ENCODE measurements around the gene SLC25A13.
"Not testable (repeated sequence)": the region's sequence is repeated elsewhere in the genome, so short reads cannot be mapped to it uniquely, and the experiment has no call there.

The SLC25A13 gene, protein sequence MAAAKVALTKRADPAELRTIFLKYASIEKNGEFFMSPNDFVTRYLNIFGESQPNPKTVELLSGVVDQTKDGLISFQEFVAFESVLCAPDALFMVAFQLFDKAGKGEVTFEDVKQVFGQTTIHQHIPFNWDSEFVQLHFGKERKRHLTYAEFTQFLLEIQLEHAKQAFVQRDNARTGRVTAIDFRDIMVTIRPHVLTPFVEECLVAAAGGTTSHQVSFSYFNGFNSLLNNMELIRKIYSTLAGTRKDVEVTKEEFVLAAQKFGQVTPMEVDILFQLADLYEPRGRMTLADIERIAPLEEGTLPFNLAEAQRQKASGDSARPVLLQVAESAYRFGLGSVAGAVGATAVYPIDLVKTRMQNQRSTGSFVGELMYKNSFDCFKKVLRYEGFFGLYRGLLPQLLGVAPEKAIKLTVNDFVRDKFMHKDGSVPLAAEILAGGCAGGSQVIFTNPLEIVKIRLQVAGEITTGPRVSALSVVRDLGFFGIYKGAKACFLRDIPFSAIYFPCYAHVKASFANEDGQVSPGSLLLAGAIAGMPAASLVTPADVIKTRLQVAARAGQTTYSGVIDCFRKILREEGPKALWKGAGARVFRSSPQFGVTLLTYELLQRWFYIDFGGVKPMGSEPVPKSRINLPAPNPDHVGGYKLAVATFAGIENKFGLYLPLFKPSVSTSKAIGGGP

GRCh38 chr7:96321658-96322372 lies at the start of gene SLC25A13:
Gene SLC25A13 (minus strand): TSS chr7:96322098. CDS start chr7:96321956, 142 bp downstream.
- intact Hi-C loops (cut with DNase I) = no loop called here
- DNase-seq = peak; percentile 85 to 97 (median 93)

DNA sequence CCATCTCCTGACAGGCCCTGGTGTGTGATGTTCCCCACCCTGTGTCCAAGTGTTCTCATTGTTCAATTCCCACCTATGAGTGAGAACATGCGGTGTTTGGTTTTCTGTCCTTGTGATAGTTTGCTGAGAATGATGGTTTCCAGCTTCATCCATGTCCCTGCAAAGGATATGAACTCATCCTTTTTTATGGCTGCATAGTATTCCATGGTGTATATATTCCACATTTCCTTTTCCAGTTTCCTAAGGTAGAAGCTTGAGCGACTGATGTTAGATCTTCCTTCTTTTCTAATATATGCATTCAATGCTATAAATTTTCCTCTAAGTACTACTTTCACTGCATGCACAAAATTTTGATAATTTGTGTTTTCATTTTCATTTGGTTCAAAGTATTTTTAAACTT lies 44.0 kb upstream of the SLC25A13 start:
- DNase-seq; intact Hi-C loops (cut with DNase I): not testable (repeated sequence)

DNA sequence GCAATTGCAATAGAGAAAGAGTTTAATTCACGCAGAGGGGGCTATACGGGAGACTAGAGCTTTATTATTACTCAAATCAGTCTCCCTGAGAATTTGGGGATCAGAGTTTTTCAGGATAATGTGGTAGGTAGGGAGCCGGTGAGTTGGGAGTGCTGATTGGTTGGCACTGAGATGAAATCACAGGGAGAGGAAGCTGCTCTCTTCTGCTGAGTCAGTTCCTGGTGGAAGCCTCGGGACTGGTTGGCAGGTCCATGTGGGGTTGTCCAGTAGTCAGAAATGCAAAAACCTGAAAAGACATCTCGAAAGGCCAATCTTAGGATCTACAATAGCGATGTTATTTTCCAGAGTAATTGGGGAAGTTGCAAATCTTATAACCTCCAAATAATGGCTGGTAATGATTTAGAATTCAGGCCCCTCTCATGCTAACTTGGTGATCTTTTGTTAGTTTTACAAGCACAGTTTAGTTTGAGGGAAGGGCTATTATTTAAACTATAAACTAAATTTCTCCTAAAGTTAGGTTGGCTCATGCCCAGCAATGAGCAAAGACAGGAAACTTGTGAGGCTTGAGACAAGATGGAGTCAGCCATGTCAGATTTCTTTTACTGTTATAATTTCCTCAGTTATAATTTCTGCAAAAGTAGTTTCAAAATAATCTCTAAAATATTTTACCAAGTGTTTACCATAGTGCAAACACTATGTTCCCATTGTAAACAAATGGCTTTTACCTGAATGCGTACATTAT lies 39.4 kb upstream of the SLC25A13 start:
- no peak for DNase-seq

DNA sequence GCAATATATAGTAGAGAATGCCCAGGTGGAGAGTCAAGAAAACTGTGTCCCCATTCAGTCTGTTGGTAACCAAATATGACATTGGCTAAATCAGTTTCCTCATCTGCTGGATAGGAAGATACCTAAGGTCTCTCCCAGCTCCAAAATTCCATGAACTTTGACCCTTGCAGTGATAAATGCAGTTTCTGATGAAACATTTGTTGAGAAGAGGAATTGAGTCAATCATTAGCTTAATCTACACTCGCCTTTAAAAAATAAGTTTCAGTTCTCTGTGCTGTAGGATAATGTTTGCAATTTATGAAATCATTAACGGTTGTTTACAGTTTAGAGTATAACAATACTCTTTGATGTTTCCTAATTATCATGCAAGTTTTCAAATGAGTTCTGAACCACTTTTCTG lies 38.0 kb upstream of the SLC25A13 start:
- intact Hi-C loops (cut with DNase I) = no loop called here
- DNase-seq = no peak

More for the DNA sequence above, 39.4 kb upstream of the SLC25A13 start:
- intact Hi-C loops (cut with DNase I) = no loop called here

- not testable (repeated sequence) for DNase-seq
Observed at GRCh38 chr7:96358236-96358971, 36.5 kb upstream of the SLC25A13 start.

GRCh38 chr7:96355990-96356506 lies 34.1 kb upstream of the SLC25A13 start:
- DNase-seq = no peak
- intact Hi-C loops (cut with DNase I) = no loop called here

More at GRCh38 chr7:96358236-96358971, 36.5 kb upstream of the SLC25A13 start:
- intact Hi-C loops (cut with DNase I) = not testable (repeated sequence)

DNA sequence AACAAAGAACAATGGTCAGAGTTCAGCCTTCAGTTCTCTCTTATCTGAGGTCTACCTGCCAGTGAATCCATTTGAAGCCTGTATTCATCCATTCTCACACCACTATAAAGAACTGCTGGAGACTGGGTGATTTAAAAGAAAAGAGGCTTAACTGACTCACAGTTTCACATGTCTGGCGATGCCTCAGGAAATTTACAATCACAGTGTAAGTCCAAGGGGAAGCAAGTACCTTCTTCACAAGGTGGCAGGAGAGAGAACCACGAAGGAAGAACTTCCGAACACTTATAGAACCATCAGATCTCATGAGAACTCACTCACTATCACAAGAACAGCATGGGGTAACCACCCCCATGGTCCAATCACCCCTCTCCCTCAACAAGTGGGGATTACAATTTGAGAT lies 33.0 kb upstream of the SLC25A13 start:
- intact Hi-C loops (cut with DNase I) = no loop called here
- no peak for DNase-seq

GRCh38 chr7:96349572-96349971 lies 27.7 kb upstream of the SLC25A13 start:
- intact Hi-C loops (cut with DNase I) = no loop called here
- DNase-seq = no peak

GRCh38 chr7:96347471-96347870 lies 25.6 kb upstream of the SLC25A13 start:
- DNase-seq = no peak
- intact Hi-C loops (cut with DNase I) = no loop called here

- DNase-seq = no peak
- intact Hi-C loops (cut with DNase I) = no loop called here
Observed at GRCh38 chr7:96346293-96346953, 24.5 kb upstream of the SLC25A13 start.

DNA sequence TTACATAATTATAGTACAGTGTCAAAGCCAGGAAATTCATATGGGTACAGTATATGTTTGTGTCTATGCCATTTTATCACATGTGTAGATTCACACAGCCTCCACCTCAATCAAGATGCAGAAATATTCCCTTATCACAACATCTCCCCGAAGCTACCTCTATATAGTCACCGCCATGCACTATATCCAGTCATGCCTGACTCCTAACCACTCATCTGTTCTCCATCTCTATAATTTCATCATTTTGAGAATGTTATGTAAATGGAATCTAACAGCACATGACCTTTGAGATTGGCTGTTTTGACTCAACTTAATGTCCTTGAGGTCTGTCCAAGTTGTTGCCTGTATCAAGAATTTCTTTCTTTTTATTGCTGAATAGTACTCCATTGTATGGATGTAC lies 22.3 kb upstream of the SLC25A13 start:
- intact Hi-C loops (cut with DNase I) = no loop called here
- no peak for DNase-seq

DNA sequence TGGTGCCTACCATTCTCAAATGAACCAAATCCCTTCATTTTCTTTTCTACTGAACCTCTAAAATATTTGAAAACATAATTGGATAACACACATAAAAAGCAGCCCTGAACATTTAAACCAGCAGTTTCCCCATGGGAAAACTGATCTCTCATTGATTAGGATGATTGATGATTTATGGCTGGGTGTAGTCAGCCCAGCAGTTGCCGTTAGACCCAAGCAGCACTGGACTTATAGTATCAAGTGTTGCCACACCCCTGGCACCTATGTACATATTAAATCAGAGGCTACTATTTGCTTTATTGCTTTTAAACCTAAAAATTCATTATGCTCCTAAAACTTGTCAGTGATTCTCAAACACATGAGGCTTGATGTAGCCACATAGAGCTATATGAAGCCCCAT lies 20.2 kb upstream of the SLC25A13 start:
- DNase-seq = no peak
- intact Hi-C loops (cut with DNase I) = no loop called here

GRCh38 chr7:96337519-96337918 lies 15.6 kb upstream of the SLC25A13 start:
- no peak for DNase-seq
- intact Hi-C loops (cut with DNase I) = no loop called here

DNA sequence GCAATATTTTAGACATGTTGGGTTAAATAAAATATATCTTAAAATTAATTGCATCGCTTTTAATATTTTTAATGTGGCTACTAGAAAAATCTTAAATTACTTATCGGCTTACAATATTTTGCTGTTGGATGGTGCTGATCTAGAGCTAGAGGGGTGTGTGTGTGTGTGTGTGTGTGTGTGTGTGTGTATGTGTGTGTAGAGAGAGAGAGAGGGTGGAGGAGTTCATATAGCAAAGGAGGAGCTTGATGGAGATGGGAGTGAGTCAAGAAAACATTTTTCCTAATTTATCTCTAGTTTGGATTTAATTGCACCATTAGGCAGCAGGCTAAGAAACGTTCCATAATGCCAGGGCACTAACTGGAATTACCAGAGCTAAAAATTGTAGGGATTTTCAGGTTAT lies 10.4 kb upstream of the SLC25A13 start:
- intact Hi-C loops (cut with DNase I) = no loop called here
- no peak for DNase-seq

DNA sequence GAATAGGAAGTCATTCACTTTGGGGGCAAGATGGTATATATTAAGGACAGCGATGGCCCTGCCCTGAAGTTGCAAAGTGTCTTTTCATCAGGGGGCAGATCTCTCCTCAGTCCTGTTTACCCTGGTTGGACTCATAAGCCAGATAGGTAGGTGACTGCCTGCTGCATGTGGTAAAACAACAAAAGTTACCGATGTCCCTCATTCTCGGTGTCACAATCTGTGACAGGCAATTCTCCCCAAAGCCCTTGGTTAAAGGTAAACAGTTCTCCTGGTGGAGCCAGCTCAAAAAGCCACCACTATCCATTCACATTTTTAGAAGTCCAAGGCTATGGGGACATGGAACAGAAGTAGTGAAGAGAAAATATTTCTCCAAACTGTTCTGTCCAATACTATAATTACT lies 9.9 kb upstream of the SLC25A13 start:
- DNase-seq = no peak
- intact Hi-C loops (cut with DNase I) = no loop called here

DNA sequence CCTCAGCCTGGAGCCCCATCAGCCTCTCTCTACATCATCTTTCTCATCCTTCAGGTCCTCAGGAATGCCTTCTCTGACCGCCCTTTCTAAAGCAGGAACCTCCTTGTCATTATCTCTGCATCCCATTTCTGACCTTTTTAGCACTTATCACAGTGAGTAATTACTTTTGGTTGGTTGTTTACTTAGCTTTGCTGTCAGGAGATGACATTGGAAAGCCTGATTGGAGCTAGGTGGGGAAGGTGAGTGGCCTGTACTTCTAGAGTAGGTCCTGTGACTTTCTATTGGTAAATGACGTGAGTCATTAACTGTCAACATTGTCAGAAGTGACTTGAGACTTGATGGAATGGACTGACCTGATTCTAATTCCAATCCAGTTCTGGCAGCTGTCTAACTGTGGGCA lies 9.3 kb upstream of the SLC25A13 start:
- intact Hi-C loops (cut with DNase I) = no loop called here
- no peak for DNase-seq

DNA sequence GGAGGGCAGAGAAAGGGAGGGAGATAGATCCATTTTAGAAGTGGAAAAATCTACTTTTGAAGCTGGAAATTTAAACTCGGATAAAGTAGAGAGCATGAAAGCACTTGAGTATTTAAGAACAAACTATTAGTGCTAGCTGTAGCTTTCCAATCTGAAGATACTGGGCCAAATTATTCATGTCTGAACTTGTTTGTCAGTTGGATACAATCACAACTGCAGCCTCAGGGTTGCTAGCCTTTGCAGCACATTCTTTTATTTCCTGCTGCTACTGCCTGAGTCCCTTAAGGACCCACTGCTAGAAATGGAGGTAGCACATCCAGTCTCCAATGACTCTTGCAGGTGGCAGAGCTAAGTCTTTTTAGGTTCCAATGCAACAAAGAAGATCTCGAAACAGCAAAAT lies 8.3 kb upstream of the SLC25A13 start:
- intact Hi-C loops (cut with DNase I) = no loop called here
- DNase-seq = no peak

DNA sequence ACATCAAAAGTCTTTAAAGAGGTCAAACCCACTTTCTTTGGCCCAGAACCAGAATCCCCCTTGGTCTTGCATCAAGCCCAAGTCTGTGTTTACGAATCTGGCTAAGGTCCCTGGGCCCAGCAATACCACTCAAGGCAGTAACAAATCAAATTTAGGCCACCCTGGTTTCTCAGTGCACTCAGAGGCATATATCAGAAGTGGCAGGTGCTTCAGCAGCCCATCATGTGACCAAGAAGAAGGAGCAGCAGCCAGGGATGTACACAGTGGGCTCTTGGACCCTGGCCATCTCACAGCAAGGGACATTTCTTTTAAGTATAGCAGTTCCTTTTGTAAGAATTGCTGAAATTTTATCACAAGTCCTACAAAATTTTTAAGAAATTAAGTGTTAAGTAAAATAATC lies 7.3 kb upstream of the SLC25A13 start:
- intact Hi-C loops (cut with DNase I) = no loop called here

More for the DNA sequence above, 7.3 kb upstream of the SLC25A13 start:
- DNase-seq = no peak
